Measurements from ENCODE around the gene SERINC5.
A peak's percentile ranks its signal among the peaks of the same experiment; 100 is the strongest.

SERINC5 gene

GRCh38 chr5:80239680-80240367 is 16.0 kb downstream of the SERINC5 start:
- TF ChIP-seq CTCF (IDR thresholded peaks at IDR 0.05; ENCODE audit: low read depth, low read length, missing control alignments) = no peak
- H3K4me3 ChIP-seq (ENCODE audit: low read depth, low read length) = no peak overlapping the region
- in situ Hi-C loops (cut with HindIII; ENCODE audit: low sequenced_read_pairs) = no loop called here
- no peak for DNase-seq (ENCODE audit: low read depth)

- DNase-seq (ENCODE audit: low read depth) = peak; percentile 81
- in situ Hi-C loops (cut with HindIII; ENCODE audit: low sequenced_read_pairs) = no loop called here
- H3K4me3 ChIP-seq (ENCODE audit: low read depth, low read length) = no peak overlapping the region
- no peak for TF ChIP-seq CTCF (IDR thresholded peaks at IDR 0.05; ENCODE audit: low read depth, low read length, missing control alignments)
These were observed 16.8 kb downstream of the SERINC5 start for GRCh38 chr5:80238778-80239679.

- TF ChIP-seq CTCF (IDR thresholded peaks at IDR 0.05; ENCODE audit: low read depth, low read length, missing control alignments) = no peak
- no peak for DNase-seq (ENCODE audit: low read depth)
- in situ Hi-C loops (cut with HindIII; ENCODE audit: low sequenced_read_pairs) = no loop called here
- no peak overlapping the region for H3K4me3 ChIP-seq (ENCODE audit: low read depth, low read length)
These were observed 17.8 kb downstream of the SERINC5 start for GRCh38 chr5:80238097-80238496.

GRCh38 chr5:80237243-80237642 is 18.6 kb downstream of the SERINC5 start:
- no peak for TF ChIP-seq CTCF (IDR thresholded peaks at IDR 0.05; ENCODE audit: low read depth, low read length, missing control alignments)
- in situ Hi-C loops (cut with HindIII; ENCODE audit: low sequenced_read_pairs) = no loop called here
- no peak for DNase-seq (ENCODE audit: low read depth)
- no peak overlapping the region for H3K4me3 ChIP-seq (ENCODE audit: low read depth, low read length)

GRCh38 chr5:80234116-80234948 is 21.5 kb downstream of the SERINC5 start:
- DNase-seq (ENCODE audit: low read depth) = no peak
- TF ChIP-seq CTCF (IDR thresholded peaks at IDR 0.05; ENCODE audit: low read depth, low read length, missing control alignments) = no peak
- in situ Hi-C loops (cut with HindIII; ENCODE audit: low sequenced_read_pairs) = no loop called here
- no peak overlapping the region for H3K4me3 ChIP-seq (ENCODE audit: low read depth, low read length)

GRCh38 chr5:80231693-80232092 is 24.2 kb downstream of the SERINC5 start:
- no peak for TF ChIP-seq CTCF (IDR thresholded peaks at IDR 0.05; ENCODE audit: low read depth, low read length, missing control alignments)
- H3K4me3 ChIP-seq (ENCODE audit: low read depth, low read length) = no peak overlapping the region
- no peak for DNase-seq (ENCODE audit: low read depth)
- in situ Hi-C loops (cut with HindIII; ENCODE audit: low sequenced_read_pairs) = no loop called here

Measured in astrocyte of the cerebellum (primary cell).